GM19099 (cell line): ENCODE results near the gene BORCS5.

ENCODE experiments used
- POLR2A ChIP-seq: IDR thresholded peaks from 3 replicates; pipeline ENCODE4 v1.6.1; 2011; ENCODE audit warnings: low read depth; ENCODE audit not compliant: insufficient read length; ENCODE audit errors: extremely low read depth

The BORCS5 gene

DNA sequence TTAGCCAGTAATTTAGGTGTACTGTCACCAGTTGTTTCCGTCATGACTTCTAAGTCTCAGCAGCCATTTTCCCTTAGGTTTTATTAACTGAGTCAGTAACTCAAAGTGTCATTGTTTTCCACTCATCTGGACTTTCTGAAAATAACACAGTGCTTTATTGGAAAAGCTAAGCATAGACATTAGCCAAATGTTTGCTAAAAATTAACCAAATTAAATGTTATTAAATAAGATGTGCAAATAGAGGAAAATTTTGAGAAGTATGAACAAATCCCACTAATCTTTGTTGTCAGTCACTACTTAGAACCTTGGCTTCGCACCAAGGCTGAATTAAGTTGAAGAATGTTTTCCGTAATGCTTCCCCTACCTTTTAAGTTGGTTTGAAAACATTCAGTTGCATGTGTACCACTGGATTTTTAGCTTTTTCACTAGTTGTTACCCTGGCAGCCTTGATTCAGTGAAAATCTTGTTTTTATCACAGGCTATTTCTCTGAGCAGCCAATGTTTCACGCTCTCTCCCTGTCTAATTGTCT lies 43.0 kb downstream of the BORCS5 start:
- no peak for TF ChIP-seq POLR2A

DNA sequence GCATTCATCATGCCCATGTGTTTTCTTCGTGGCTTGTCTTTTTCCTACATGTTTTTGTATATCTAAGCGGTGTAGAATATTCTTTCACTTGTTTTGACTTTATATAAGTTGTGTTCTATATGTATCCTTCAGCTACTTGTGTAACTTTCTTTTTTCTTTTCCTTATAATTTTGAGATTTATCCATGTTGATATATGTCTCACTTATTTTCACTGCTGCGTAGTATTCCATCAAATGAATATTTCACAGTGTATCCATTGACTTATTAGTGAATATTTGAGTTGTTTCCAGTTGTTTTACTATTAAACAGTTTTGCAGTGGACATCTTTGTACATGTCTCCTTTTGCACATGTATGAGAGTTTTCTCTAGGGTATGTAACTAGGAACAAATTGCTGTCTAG lies 43.9 kb downstream of the BORCS5 start:
- no peak for TF ChIP-seq POLR2A

DNA sequence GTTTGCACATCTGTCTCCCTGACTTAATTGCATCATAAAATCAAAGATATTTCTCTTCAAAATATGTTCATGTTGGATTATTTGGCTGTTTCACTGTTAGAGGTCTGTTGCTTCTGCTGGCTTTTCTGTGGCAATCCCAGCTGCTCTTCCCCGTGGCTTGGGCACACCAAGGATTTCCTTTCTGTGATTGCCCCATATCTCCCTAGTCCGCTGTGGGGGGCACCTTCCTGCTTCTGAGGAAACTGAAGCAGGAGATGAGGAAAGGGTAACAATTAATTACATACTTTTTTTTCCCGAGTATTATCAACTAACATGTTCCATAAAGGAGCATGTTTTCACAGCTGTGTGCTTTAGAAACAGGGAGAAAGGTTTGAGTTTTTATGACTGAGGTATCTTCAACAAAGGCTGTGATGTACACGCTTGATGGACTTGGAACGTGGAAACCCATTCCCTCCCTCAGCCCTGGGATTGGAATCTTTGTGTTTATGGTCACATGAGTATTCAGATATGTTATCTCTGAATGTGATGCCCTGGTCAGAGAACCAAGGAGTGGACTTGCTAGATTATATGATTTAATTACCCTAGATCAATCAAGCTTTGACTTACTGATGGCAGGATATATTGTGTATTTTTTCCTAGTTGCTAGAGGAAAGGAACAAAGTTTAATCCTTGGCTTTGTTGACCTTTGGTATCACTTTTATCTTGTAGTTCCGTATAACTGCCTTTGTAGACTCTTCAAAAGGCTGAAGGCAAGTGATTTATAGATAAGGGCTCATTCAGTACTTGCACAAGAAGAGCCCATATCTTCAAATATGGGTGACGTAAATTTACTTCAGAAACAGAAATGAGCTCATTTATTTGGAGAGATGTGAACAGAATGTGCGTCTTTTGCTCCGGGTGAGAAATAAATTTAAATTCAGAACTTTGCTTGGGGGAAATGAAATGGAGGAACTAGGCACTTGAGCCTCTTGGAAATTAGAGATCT lies 46.7 kb downstream of the BORCS5 start:
- TF ChIP-seq POLR2A = no peak

DNA sequence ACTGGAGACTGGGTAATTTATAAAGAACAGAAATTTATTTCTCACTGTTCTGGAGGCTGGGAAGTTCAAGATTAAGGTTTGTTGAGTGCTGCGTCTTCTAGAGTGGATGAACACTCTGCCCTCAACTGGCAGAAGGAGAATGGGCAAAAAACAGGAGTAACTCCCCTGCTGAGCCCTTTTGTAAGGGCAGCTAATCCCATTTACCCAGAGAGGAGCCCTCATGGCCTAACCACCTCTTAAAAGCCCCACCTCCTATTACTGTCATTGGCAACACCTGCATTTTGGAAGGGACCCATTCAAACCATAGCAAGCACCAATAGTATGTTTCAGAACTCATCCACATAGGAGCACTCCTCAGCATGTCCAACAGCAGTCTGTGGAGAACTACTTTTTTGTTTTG lies 47.4 kb downstream of the BORCS5 start:
- no peak for TF ChIP-seq POLR2A

DNA sequence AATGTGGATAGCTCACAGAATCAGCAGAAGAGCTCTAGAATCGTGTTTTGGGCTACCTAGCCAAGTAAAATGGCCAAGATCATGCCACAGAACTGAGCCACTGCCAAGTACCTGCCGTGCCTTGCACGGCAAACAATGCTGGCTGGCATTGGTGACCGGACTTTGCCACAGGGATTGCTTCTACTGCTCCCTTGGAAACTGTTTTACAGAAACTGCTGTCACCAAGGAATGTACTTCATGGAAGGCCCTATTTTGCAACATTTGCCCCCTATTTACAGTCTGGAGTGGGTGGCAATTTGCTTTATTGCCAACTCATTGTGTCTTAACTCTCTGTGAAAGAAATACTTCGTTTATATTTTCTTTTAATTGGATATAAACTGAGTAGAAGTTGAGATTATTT lies 49.0 kb downstream of the BORCS5 start:
- no peak for TF ChIP-seq POLR2A

DNA sequence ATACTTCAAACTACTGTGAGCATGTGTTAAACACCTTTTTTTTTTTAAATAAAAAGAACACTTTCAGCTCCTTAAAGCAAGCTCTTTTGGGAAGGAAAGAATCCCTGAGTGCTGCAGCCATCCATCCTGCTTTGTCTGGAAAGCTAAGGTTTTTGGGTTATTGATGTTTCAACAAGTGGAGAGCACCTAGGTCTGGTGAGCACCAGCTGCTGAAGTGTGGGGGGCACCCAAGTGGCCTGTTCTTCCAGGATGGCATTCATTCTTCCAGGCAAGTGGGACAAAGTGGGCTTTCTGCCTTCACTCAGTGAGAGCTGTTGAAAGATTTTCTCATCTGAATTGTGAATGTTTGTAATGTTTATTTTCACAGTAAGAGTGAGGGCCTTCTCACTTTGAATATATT lies 49.9 kb downstream of the BORCS5 start:
- no peak for TF ChIP-seq POLR2A

DNA sequence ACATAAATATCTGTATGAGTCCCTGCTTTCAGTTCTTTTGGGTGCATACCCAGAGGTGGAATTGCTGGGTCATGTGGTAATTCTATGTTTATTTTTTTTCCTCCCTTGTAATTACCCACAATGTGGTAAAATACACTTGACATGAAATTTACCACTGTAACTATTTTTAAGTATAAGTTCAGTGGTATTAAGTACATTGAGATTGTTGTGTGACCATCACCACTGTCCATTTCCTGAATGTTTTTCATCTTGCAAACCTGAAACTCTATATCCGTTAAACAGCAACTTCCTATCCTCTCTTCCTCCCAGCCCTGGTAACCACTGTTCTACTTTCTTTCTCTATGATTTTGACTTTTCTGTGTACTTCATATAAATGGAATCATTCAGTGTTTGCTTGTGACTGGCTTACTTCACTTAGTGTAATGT lies 51.4 kb downstream of the BORCS5 start:
- no peak for TF ChIP-seq POLR2A

DNA sequence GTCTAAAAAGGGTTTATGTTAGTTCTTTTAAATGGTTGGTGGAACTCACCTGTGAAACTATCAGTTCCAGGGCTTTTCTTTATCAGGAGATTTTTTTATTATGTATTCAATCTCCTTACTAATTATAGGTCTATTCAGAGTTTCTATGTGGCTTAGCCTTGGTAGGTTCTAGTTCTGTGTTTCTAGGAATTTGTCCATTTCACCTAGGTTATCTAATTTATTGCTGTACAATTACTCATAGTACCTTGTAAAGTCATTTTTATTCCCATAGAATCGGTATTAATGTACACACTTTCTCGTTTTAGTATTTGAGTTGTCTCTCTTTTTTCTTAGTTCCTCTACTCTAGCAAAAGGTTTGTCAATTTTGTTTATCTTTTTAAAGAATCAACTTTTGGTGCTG lies 59.0 kb downstream of the BORCS5 start:
- TF ChIP-seq POLR2A = no peak

DNA sequence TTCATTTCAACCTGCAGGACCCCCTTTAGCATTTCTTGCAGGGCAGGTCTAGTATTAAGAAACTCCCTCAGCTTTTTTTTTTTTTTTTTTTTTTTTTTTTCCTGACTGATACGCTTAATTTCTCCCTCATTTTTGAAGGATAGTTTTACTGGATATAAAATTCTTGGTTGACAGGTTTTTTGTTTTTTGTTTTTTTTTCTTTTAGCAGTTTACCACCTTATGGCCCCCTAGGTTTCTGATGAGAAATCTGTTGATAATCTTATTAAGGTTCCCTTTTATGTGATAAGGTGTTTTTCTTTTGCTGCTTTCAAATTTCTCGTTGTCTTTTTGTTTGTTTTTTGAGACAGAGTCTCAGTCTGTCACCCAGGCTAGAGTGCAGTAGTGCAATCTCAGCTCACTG lies 66.5 kb downstream of the BORCS5 start:
- TF ChIP-seq POLR2A = no peak

DNA sequence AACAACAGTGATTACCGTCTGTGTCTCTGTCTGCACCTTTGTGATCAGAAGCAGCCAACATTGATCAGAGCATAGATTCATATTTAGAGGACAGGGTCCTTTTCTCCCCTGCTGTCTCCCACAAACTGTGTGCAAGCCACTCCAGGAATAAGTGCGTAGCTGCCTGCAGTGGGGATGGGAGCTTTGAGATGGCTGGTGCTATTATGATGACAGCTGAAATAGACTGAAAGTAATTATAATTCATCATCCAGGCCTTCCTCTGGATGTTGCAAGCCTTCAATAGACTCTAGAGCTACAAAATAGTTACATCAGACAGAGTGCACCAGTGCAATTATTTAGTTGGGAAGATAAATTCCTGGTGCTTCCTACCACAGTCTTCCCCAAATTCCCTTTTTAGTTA lies 68.1 kb downstream of the BORCS5 start:
- no peak for TF ChIP-seq POLR2A

DNA sequence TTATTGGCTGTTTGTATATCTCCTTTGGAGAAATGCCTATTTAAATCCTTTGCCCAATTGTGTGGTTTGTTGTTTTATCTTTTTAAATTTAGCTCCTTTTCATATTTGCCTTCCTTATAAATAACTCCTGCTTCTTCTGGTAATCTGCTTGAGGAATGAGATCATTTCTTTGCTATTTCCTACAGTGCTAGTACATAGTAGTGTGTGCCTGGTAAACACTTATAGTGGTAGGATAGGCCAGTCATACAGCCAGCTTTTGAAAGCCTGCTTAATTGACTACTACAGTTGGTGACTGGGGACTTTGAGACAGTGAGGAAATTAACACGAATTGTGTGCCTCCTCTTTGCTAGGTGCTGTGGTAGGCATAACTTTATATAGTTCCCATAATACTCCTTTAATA lies 68.7 kb downstream of the BORCS5 start:
- no peak for TF ChIP-seq POLR2A

DNA sequence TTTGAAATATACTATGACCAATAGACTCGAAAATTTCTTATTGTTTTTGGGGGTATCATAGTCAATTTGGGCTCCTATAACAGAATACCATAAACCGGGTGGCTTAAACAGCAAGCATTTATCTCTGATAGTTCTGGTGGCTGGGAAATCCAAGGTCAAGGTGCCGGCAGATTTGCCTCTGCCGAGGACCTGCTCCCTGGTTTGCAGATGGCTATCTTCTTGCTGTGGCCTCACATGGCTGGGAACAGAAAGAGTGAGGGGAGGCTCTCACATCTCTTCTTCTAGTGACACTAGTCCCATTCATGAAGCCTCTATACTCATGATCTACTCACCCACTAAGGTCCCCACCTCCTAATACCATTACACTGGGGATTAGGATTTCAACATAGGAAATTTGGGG lies 70.7 kb downstream of the BORCS5 start:
- no peak for TF ChIP-seq POLR2A

DNA sequence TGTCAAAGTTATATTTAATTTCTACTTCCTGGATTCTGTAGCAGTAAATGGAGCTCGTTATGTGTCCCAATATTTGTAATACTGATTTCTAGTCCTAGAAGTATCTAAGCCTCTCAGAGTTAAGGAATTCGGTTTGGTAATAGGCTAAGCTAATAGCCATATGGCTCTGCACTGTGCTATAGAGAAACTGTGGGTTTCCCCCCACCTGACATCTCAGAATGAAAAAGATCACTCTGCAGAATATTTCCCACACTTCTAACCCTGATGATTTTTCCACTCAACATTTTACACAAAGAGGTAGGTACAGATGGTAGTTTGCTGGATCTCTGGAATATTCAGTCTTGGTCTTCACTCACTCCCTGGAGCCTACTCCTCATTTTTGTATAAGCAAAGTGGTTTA lies 71.2 kb downstream of the BORCS5 start:
- TF ChIP-seq POLR2A = no peak

DNA sequence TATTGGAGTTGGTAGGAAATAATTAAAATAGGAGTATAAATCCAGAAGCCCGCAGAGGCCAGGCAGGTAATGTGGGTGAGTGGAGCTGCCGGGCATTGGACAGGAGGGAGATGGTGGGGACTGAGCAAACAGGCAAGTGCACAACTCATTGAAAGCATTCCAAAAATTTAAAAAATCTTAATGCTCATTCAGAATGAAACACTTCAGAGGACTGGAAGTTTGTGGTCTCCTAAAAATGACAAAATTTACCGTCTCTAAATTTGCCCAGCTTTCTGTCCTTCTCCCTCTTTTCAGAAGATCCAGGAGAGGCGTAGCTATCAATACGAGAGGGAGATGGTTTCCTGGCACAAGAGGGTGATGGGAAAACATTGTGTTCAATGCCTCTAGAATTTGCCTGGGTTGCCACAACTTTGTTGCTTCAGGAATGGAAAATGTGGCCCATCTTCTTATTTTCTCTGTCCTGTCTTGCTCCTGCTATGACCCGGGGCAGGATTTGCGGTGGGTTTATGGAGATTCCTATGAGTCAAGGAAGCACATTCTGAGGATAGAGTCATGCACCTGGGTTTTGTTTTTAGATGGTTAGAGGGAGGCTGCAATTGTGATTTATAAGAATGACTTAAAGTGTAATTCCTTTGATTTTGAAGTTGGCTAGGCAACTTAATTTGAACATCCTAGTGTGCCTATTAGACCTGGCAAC lies 72.2 kb downstream of the BORCS5 start:
- no peak for TF ChIP-seq POLR2A

DNA sequence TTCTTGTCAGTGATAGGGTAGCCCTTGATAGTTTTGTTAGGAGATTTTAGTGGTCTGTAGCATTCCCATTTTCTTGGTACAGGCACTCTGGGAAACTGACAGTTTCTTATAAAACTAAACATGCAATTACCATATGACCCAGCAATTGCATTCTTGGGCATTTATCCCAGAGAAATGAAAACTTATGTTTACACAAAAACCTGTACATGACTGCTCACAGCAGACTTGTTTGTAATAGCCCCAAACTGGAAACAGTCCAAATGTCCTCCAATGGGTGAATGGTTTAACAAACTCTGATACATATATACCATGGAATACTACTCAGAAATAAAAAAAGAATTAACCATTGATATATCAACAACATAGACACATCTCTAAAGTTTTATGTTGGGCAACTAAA lies 75.5 kb downstream of the BORCS5 start:
- TF ChIP-seq POLR2A = no peak

DNA sequence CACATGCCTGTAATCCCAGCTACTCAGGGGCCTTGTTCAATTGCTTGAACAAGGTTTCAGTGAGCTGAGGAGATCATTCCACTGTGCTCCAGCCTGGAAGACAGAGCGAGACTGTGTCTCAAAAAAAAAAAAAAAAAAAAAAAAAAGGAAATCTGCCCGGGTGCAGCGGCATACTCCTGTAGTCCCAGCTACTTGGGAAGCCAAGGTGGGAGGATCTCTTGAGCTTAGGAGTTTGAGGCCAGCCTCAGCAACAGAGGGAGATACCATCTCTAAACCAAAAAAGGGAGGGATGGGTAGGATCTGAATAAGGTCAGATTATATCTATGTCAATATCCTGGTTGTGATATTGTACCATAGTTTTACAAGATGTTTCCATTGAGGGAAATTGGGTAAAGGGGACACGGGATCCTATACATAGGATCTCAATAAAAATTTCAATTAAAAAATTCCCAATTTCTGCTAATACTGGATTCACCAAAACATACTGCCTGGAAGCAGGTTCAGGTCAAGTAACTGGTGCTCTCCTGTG lies 76.4 kb downstream of the BORCS5 start:
- TF ChIP-seq POLR2A = no peak

DNA sequence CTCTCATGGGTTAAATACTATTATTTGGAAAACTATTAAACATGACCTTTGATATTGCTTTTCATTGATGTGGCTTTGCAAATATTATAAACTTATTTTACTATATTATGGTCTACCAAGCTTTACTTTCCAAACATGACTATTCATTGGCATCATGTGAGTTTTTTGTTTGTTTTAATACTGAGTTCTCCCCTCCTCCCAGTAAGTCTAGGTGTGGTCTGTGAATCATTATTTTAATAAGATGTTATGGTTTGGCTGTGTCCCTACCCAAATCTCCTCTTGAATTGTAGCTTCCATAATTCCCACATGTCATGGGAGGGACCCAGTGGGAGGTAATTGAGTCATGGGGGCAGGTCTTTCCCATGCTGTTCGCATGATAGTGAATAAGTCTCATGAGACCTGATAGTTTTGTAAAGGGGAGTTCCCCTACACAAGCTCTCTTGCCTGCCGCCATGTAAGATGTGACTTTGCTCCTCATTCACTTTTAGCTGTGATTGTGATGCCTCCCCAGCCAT lies 80.0 kb downstream of the BORCS5 start:
- no peak for TF ChIP-seq POLR2A
